Fibroblast of villous mesenchyme (primary cell): ENCODE data around the gene ACTMAP. TPM values are rescaled to one million over a fixed set of nuclear protein-coding genes. Genes with fewer than 3 reads are reported as not detected.

ENCODE experiments used
- DNase-seq: peaks from one replicate; pipeline ENCODE4 v3.0.0-alpha.2; 2010; ENCODE audit warnings: low read depth
- H3K4me3 ChIP-seq: 2 replicates; pipeline ENCODE4 v1.5.1; 2011; ENCODE audit warnings: low read depth, mild to moderate bottlenecking, low read length
- CTCF ChIP-seq: IDR thresholded peaks from 2 replicates; pipeline ENCODE4 v1.5.1; 2012; ENCODE audit warnings: low read depth, mild to moderate bottlenecking, low read length; ENCODE audit not compliant: insufficient read depth
- small RNA-seq: library from RNA; depleted of rRNA; stranded (forward); fragments of <200 nt; gene quantifications from one replicate; pipeline ENCODE3, GENCODE V24; 2012
- total RNA-seq: library from RNA; depleted of rRNA; stranded (reverse); fragments of >200 nt; gene quantifications from 2 replicates; pipeline ENCODE4 v1.2.3, GENCODE V29; 2012

ACTMAP gene
- total RNA-seq, 1 donor, result 0.86 TPM

GRCh38 chr19:40695881-40696280, 54.4 kb downstream of the ACTMAP start:
- TF ChIP-seq CTCF, result no peak
- H3K4me3 ChIP-seq, result no peak overlapping the region
- no peak for DNase-seq

GRCh38 chr19:40693896-40694295, 56.4 kb downstream of the ACTMAP start:
- H3K4me3 ChIP-seq, result no peak overlapping the region
- DNase-seq, result no peak
- no peak for TF ChIP-seq CTCF

- H3K4me3 ChIP-seq, result no peak overlapping the region
- TF ChIP-seq CTCF, result no peak
- no peak for DNase-seq
These were observed 57.0 kb downstream of the ACTMAP start for GRCh38 chr19:40693150-40693788.

DNA sequence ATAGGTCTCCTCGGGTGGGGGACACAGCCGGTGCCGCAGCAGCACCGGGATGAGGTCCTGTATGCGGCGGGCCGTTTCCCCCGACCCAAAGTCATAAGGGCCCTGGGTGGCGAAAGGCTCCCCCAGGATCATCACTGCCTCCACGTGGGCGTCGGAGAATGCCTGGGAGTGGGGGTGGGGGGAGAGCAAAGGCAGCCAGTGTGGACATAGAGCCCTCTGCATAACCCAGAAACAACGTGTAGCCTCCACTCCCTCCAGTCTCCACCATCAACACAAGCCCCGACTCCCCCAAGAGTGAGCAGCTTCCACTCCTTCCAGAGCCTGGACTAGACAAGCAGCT, 58.1 kb downstream of the ACTMAP start:
- TF ChIP-seq CTCF, result no peak
- DNase-seq, result no peak
- H3K4me3 ChIP-seq, result no peak overlapping the region

- no peak for DNase-seq
- no peak overlapping the region for H3K4me3 ChIP-seq
These were observed 58.7 kb downstream of the ACTMAP start for GRCh38 chr19:40691421-40692211.

More at GRCh38 chr19:40691421-40692211, 58.7 kb downstream of the ACTMAP start:
- no peak for TF ChIP-seq CTCF

Small RNAs within 50 kb of the gene (small RNA-seq; reads per million reads assigned to genes)
- gene RNU6-195P, result not detected

Other genes starting within 250 kb of the ACTMAP start
- 17.7 and 20.9 TPM in 2 replicates for gene SHKBP1, start 173.6 kb downstream of the ACTMAP start, total RNA-seq
- gene LTBP4, start 149.1 kb downstream of the ACTMAP start, total RNA-seq, result 18.4 and 21.2 TPM in 2 replicates
- gene NUMBL, start 59.8 kb downstream of the ACTMAP start, total RNA-seq, result 13.8 and 34.1 TPM in 2 replicates
- 25.8 and 32.0 TPM in 2 replicates for gene COQ8B, start 33.6 kb downstream of the ACTMAP start, total RNA-seq
- 14.5 and 16.8 TPM in 2 replicates for gene ITPKC, start 33.4 kb downstream of the ACTMAP start, total RNA-seq
- gene SNRPA, start 726 bp upstream of the ACTMAP start, total RNA-seq, result 34.1 and 36.1 TPM in 2 replicates
- gene MIA, start 25.0 kb upstream of the ACTMAP start, total RNA-seq, result not detected in 2 replicates
- gene RAB4B, start 27.8 kb upstream of the ACTMAP start, total RNA-seq, result 12.6 and 13.4 TPM in 2 replicates
- 70.8 and 76.0 TPM in 2 replicates for gene EGLN2, start 48.7 kb upstream of the ACTMAP start, total RNA-seq
- gene CYP2A6, start 100.0 kb upstream of the ACTMAP start, total RNA-seq, result not detected in 2 replicates
- not detected in 2 replicates for gene CYP2A7, start 131.8 kb upstream of the ACTMAP start, total RNA-seq
- gene CYP2B6, start 240.8 kb upstream of the ACTMAP start, total RNA-seq, result not detected in 2 replicates